ENCODE results near the gene PEPD. TPM values are rescaled to one million over a fixed set of nuclear protein-coding genes. Genes with fewer than 3 reads are reported as not detected.

Gene PEPD
- total RNA-seq, 4 donors from 2014 or later, result 116 to 1,166 (median 748) TPM

DNA sequence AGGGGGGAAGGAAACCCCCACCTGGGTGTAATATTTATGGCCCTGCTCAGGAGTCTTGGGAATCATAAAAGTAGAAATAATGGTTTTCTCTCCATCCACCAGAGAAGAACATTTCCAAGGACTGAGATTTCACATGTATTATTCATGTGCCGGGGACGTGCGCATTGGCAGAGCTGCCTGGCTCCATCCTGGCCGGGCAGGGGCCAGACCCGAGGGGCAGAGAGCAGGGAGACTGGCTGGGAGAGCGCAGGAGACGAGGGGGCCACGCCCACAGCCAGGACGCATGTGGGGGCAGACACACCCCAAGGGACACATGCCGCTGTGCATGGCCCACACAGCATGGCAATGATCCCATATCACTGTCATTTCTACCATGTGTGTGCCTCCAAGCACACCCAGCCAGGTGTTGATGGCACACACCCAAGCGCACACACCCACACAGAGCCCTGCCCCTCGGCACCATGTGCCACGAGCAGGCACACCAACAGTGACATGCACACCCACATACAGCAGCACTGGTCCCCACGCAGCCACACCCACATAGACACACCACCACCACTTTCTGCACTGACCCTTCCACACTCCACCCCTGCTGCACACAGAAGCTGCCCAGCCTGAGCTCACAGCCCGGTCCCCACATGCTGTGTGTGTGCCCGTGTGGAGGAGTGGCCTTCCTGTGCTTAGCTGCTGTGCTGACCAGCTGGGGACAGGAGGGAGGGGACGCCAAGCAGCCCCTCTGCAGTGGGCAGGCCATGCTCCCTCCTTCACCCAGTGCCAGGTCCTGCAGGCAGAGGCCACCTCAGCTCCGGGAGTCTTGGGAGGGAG, 108.8 kb downstream of the PEPD start:
- Histone ChIP-seq H3K9me3 (no peaks in the 10 kb centered on the region), H3K4me1 (no peaks in the 10 kb centered on the region), H3K27ac (no peak overlapping the region), H3K36me3 (peaks cover 0 to 33% (median 0%) of the 10 kb centered on the region in 3 donors), H3K4me3 (no peak overlapping the region), H3K27me3 (no peaks in the 10 kb centered on the region)
- no peak for TF ChIP-seq POLR2A (IDR thresholded peaks at IDR 0.05)
- TF ChIP-seq, protein P1, sequence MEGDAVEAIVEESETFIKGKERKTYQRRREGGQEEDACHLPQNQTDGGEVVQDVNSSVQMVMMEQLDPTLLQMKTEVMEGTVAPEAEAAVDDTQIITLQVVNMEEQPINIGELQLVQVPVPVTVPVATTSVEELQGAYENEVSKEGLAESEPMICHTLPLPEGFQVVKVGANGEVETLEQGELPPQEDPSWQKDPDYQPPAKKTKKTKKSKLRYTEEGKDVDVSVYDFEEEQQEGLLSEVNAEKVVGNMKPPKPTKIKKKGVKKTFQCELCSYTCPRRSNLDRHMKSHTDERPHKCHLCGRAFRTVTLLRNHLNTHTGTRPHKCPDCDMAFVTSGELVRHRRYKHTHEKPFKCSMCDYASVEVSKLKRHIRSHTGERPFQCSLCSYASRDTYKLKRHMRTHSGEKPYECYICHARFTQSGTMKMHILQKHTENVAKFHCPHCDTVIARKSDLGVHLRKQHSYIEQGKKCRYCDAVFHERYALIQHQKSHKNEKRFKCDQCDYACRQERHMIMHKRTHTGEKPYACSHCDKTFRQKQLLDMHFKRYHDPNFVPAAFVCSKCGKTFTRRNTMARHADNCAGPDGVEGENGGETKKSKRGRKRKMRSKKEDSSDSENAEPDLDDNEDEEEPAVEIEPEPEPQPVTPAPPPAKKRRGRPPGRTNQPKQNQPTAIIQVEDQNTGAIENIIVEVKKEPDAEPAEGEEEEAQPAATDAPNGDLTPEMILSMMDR (IDR thresholded peaks at IDR 0.05), result no peak
- DNase-seq, result no peak

DNA sequence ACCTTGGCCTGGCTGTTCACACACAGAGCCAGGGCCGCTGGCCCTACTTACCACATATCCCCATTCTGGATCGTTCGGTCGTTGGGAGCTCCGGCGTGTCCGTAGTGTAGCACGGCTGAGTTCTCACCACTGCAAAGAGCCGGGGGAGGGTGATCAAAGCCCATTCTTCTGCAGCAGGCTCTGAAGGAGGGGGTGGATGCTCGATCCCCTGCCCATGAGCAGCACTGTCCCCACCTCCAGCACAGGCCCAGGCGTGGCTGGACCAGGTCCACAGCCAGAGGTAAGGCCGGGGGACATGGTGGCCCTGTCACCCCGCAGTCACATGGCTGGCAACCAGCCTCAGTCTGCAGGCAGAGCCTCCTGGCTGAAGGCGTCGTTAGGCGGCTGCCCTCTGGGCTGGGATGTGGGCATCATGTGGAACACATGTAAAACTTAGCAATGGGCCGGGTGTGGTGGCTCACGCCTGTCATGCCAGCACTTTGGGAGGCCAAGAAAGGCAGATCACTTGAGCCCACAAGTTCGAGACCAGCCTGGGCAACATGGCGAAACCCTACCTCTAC, 109.9 kb downstream of the PEPD start:
- peaks cover 0 to 4% (median 0%) of the 10 kb centered on the region in 4 donors for H3K4me1 ChIP-seq
- no peak overlapping the region for H3K4me3 ChIP-seq
- H3K27me3 ChIP-seq, result no peaks in the 10 kb centered on the region
- no peaks in the 10 kb centered on the region for H3K9me3 ChIP-seq
- H3K27ac ChIP-seq, result no peak overlapping the region
- no peak for TF ChIP-seq POLR2A (IDR thresholded peaks at IDR 0.05)
- TF ChIP-seq, protein P1 (IDR thresholded peaks at IDR 0.05), result no peak
- peaks cover 0 to 33% (median 0%) of the 10 kb centered on the region in 3 donors for H3K36me3 ChIP-seq
- DNase-seq, result no peak

DNA sequence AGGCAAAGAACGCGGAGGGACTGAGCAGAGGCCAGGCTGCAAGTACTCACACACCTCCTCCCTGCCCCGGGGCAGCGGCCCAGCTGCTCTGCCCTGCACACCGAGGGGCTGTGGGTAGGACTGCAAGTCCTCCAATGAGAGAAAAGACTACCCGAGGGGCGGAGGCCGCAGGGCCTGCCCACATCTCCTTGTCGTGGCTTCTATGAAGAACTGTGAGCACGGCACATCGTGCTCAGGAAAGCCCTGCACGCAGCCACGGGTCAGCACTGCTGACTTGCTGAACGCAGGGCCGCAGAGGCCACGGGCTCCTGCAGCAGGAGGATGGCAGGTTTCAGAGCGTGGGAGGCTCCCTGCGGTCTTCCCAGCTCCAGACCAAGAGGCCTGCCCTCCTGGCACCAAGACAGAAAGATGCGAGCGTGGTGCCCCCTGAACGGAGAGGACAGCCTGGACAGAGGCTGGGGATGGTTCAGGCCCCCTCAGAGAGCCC, 110.6 kb downstream of the PEPD start:
- Histone ChIP-seq H3K4me1 (peaks cover 0 to 11% (median 0%) of the 10 kb centered on the region in 4 donors), H3K27me3 (no peaks in the 10 kb centered on the region), H3K27ac (no peak overlapping the region), H3K4me3 (no peak overlapping the region), H3K9me3 (no peaks in the 10 kb centered on the region), H3K36me3 (peaks cover 0 to 37% (median 0%) of the 10 kb centered on the region in 3 donors)
- TF ChIP-seq POLR2A (IDR thresholded peaks at IDR 0.05), result no peak
- TF ChIP-seq, protein P1 (IDR thresholded peaks at IDR 0.05), result no peak
- no peak for DNase-seq

DNA sequence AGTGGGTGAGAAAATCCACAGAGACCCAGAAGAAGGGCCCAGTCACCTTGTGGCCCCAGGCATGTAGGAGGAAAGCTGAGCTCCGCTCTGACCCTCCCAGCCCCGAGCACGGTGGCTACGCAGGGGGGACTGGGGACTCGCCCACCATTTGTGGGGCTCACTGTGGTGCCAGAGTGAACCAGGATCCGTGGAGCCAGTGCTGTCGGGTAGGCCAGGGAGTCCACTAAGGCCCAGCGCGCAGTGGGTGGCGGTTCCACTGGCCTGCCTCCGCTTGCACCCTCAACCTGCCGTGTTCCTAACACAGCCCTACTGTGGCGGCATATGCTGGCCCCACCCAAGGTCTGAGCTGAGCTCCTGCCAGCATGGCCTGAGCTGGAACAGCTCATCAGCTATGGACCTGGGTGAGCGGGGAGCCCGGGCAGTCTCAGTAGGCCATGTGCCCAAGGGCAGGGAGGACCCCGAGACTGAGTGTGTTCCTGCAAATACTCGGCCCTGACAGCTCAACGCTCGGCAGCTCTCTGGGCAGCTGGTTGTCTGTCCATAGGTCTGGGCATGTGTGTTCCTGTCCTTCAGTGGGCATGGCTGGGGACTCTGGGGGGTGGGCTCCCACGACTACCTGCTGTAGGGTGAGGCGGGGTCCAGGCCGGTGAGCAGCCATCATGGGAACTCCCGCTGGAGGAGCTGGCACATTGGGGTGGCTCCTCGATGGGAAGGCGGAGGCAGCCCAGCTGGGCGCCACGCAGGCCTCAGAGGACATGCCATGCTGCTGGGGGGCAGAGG, 111.5 kb downstream of the PEPD start:
- no peak overlapping the region for H3K27ac ChIP-seq
- no peaks in the 10 kb centered on the region for H3K9me3 ChIP-seq
- no peaks in the 10 kb centered on the region for H3K27me3 ChIP-seq
- H3K36me3 ChIP-seq, result peaks cover 0 to 37% (median 0%) of the 10 kb centered on the region in 3 donors
- TF ChIP-seq, protein P1 (IDR thresholded peaks at IDR 0.05), result no peak
- TF ChIP-seq POLR2A (IDR thresholded peaks at IDR 0.05), result no peak
- DNase-seq, result no peak
- H3K4me3 ChIP-seq, result no peak overlapping the region
- H3K4me1 ChIP-seq, result peaks cover 0 to 12% (median 0%) of the 10 kb centered on the region in 4 donors

Measured in Peyer's patch (tissue), 4 donors.